ENCODE data around the gene OR4F15.

The OR4F15 gene

DNA sequence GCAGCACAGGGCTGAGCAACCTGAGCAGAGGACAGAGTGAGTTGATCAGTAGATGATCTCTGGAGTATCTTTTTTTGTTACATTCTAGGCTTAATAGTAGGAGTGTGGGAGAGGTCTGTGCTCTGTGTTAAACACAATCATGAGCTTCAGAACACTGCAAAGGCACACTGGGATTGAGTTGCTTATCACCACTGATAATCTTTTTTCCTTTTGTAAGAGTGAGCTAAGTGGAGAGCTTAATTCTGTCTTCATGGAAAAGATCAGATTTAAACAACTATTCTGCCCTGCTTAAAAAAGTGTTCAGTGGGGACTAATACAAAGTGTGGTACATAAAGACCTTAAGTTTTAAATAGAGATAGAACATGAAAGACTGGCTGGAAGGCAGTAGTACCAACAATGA is 7.6 kb upstream of the OR4F15 start:
- no peak for DNase-seq (ENCODE audit: low spot score)

DNA sequence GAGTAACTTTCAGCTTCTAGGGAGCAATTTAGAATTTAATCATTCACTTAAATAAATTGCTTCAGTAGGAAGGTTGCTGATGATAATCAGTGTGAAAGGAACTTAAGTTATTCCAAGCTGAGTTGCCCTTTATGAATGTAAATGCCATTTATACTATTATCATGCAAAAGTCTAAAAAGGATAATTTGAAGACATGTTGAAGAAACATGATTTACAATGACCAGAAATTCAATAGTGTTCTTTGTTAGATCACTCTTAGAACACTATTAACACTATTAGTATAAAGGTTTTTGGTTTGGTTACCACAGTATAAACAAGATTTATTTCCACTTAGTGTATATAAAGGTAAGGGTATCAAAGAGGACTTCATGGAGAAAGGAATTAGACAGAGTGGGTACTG is 7.1 kb upstream of the OR4F15 start:
- DNase-seq (ENCODE audit: low spot score), result no peak

DNA sequence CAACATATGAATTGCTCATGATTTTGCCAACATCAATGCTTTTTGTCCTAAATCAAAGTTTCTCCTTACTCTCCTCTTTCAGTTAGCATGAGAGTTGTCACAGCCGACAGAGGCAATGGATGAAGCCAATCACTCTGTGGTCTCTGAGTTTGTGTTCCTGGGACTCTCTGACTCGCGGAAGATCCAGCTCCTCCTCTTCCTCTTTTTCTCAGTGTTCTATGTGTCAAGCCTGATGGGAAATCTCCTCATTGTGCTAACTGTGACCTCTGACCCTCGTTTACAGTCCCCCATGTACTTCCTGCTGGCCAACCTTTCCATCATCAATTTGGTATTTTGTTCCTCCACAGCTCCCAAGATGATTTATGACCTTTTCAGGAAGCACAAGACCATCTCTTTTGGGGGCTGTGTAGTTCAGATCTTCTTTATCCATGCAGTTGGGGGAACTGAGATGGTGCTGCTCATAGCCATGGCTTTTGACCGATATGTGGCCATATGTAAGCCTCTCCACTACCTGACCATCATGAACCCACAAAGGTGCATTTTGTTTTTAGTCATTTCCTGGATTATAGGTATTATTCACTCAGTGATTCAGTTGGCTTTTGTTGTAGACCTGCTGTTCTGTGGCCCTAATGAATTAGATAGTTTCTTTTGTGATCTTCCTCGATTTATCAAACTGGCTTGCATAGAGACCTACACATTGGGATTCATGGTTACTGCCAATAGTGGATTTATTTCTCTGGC is 6.2 kb upstream of the OR4F15 start:
- no peak for DNase-seq (ENCODE audit: low spot score)

DNA sequence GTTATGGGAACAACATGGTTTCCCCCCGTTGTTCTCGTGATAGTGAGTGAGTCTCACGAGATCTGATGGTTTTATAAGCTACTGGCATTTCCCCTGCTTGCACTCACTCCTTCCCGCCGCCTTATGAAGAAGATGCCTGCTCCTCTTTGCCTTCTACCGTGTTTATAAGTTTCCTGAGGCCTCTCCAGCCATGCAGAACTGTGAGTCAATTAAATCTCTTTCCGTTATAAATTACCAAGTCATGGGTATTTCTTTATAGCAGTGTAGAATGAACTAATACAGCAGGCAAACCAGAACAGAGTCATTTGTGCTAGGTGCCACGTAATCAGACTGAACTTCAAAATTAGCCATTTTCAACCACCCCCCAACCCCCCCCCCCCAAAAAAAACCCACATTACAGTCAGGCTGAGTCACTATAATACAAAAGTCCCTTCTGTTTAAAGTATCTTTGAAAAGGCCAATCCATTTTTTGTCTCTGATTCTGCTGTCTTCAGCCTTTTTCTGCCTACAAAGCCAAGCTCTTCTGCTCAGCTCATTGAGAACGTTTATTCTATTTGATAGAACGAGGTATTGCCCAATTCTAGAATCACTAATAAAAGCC is 4.6 kb upstream of the OR4F15 start:
- DNase-seq (ENCODE audit: low spot score), result peak; percentile 23

DNA sequence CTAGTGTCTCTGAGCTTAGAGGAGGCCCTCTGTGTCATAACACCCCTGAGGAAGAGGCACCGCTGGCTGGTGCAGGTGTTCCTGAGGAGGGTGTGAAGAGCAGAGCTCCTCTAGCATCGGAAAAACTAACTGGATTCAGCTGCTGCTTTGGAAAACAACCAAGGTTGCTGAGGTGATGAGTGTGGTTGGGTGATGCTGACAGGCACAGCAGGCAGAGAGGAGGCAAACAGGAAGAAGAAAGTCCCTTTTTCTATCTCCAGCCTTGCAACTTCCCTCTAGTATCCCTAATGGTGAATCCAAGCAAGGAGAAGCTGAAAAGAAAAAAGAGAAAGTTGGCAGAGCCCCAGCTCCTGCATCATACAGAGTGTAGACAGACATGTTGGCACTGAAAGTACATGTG is 3.8 kb upstream of the OR4F15 start:
- DNase-seq (ENCODE audit: low spot score), result peak; percentile 27

DNA sequence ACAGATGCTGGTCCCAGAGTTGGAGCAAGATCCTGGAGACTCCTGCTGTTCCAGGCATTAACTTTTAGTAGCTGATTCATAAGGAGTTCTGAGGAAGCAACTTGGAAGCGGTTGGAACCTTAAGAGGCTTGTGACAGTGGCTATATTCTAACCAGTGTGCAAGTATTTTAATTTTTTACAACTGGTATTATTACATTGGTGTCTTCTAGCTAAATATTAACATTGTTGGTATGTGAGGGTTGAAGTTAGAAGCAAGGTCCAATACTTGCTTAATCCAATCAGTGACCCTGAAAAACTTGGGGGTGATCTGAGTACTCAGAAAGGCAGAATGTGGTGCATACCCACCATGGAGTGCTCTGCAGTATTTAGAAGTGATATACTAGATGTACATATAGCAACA is 1.5 kb upstream of the OR4F15 start:
- DNase-seq (ENCODE audit: low spot score), result no peak

DNA sequence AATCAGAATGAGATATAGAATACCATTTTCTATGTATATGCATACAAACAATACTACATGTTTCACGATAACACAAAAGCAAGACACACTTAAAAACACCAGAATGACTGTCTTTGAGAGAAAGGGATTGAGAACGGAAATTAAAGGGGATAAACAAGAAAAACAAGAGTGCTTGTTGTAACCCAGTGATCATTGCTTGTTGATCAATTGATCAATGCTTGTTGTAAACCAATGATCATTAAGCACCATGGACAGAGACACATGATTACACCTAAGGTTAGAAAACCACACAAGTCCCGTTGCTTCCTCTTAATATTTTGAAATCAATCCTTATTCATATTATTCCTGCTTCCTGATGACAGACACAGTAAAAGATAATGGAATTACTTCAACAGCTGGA is 1.1 kb upstream of the OR4F15 start:
- DNase-seq (ENCODE audit: low spot score), result no peak

DNA sequence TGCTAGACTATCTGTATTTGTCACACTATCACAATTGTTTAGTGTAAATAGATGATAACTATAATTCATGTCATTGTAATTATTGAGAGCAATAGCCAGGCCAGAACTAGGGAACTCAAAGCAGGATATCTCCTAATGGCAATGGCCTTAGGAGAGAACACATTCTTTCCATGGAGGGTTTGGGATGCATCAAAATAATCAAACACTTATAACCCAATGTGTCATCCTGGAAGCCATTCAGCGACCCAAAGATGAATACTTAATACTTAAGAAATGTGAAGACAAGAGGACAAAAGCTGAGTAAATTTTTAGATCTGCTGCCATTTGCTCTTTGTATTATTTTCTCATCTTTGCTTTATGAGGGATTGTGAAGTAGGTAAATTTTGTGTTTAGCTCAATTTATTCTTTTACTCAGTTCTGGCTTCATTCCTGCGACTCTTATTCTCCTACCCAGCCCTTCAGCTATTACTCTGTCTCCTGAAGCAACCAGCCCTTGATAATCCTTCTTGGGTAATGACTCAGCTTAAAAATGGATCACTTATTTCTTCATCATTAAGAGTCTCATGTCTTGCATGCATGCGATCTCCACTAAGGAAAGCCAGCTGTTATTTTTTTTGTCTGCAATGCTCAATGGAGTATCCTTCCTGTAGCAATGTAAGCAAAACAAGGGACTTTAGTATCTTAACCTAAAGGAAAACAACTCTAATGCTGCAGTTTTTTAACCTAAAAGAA is 2.0 kb downstream of the OR4F15 start:
- peak; percentile 63 for DNase-seq (ENCODE audit: low spot score)

DNA sequence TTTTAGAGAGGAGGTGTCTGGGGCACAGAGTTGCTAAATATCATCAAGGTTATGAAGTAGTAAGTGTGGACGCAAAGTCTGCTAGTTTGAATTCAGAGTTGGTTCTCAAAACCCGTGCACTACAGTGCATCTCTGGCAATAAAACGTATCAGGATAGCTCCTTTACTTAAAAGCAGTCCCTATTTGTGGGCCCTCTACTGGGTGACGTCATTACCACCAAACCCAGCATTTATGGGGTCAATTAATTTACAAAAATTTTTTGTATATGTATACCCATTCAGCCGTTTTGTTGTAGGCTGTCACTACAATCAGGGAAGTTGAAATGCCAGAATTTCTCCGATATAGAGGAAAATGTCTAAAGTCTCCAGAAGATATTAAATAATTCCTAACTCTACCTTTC is 8.8 kb downstream of the OR4F15 start:
- DNase-seq (ENCODE audit: low spot score), result no peak

DNA sequence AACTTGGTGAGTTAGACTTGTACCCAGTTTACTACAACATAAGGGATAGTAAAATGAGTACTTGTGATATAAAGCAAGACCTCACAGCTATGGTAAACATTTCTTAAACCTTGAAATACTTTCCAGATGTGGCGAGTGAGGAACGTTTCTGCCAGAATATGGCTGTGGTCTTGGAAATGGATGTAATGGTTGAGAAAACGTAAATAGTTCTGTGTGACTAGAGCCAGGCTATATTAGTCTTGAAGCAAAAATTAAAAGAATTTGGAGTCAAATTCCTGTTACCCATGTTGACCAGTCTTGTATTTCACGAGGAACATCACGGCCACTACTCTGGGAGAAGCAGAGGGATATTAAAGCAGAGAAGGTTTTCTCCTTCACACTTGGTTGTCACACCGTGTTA is 15.3 kb downstream of the OR4F15 start:
- peak; percentile 33 for DNase-seq (ENCODE audit: low spot score)

DNA sequence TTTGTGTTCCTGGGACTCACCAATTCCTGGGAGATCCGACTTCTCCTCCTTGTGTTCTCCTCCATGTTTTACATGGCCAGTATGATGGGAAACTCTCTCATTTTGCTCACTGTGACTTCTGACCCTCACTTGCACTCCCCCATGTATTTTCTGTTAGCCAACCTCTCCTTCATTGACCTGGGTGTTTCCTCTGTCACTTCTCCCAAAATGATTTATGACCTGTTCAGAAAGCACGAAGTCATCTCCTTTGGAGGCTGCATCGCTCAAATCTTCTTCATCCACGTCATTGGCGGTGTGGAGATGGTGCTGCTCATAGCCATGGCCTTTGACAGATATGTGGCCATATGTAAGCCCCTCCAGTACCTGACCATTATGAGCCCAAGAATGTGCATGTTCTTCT is 16.8 kb downstream of the OR4F15 start:
- DNase-seq (ENCODE audit: low spot score), result no peak

DNA sequence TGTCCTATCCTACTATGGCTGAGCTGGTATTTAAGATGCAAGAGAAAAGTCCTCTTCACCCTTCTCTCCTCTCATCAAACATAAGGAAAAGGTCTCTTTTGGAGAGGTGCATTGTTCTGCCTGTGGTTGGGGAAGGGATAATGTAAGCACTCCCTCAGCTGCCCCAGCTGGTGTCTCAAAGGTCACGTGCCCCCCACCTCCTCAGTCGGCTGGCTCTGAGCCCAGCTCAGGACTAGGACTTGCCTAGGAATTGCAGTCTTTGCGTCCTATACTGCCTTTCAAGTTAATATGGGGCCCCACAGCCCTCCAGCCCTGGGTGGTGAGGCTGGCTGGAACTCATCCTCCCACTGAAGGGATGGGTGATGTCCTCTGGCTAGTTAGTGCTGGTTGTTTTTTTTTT is 29.7 kb downstream of the OR4F15 start:
- DNase-seq (ENCODE audit: low spot score), result no peak

DNA sequence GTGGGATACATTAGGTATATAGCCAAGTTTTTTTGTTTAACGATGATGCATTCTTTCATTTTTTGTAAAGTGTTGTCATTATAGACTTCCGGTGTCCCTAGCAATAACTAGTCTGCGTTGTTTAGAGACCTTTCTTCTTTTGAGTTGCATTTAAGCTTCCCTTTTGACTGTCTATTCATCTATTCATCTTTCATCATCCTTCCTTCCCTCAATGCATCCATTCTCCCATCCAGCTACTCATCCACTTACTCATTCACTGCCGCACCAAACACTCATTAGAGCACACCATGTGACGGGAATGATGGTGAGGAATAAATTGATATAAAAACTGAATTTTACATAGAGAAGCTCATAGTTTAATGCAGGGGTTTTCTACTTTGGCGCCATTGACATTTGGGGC is 32.9 kb downstream of the OR4F15 start:
- DNase-seq (ENCODE audit: low spot score), result no peak

DNA sequence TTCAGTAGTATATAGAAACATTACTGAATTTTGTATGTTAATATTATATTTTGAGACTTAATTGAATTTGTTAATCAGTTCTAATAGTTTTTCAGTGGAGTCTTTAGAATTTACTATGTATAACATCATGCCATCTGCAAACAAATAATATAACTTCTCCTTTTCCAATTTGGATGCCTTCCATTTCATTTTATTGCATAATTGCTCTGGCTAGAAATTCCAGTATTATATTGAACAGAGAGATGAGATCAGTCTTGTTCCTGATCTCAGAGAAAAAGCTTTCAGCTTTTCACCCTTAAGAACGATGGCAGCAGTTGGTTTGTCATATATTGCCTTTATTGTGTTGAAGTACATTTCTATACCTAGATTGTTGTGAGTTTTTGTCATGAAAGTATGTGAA is 40.4 kb downstream of the OR4F15 start:
- DNase-seq (ENCODE audit: low spot score), result no peak

Data from GM03348 (cell line).